Measurements from ENCODE around the gene ARG2. TPM values are rescaled to one million over a fixed set of nuclear protein-coding genes. Genes with fewer than 3 reads are reported as not detected.

ARG2 gene
- total RNA-seq, 1 experiment from 2014 or later: 35.2 TPM

- no peak overlapping the region for H2BK12ac ChIP-seq (ENCODE audit: insufficient read length, low read depth, low read length)
- H4K20me1 ChIP-seq (ENCODE audit: control insufficient read depth, insufficient read depth, insufficient read length): no peaks in the 10 kb centered on the region
- no peaks in the 10 kb centered on the region for H3K79me1 ChIP-seq (ENCODE audit: insufficient read depth, low read depth, low read length, poor library complexity, severe bottlenecking)
- H4K91ac ChIP-seq (ENCODE audit: insufficient read length, low read depth, low read length): no peak overlapping the region
- H3K56ac ChIP-seq (ENCODE audit: insufficient read length, low read depth, low read length): no peak overlapping the region
- H3K27me3 Mint-ChIP-seq (ENCODE audit: low read depth): no peaks in the 10 kb centered on the region
- no peak for DNase-seq
- no peak overlapping the region for H3K18ac ChIP-seq (ENCODE audit: insufficient read length, low read depth, low read length)
- H3K4ac ChIP-seq (ENCODE audit: low read depth, low read length): no peak overlapping the region
- no peak overlapping the region for H3T11ph ChIP-seq (ENCODE audit: low read length)
- no peak overlapping the region for H3K27ac ChIP-seq (ENCODE audit: insufficient read length, low read depth, low read length)
- no peaks in the 10 kb centered on the region for H3K27me3 ChIP-seq (ENCODE audit: insufficient read depth, low read length)
- no peak overlapping the region for H3K4me3 Mint-ChIP-seq
- H2BK15ac ChIP-seq (ENCODE audit: low read depth, low read length): no peak overlapping the region
- H2BK120ac ChIP-seq (ENCODE audit: low read depth, low read length, poor library complexity, severe bottlenecking): no peak overlapping the region
- peaks cover 7 to 57% (median 37%) of the 10 kb centered on the region in 3 experiments; a peak in 6 of 7 replicates for H3K36me3 Mint-ChIP-seq (ENCODE audit: insufficient read depth in 1 of 3, low read depth in 3 of 3)
- no peak overlapping the region for H2AK5ac ChIP-seq (ENCODE audit: insufficient read length, low read length)
- no peak for TF ChIP-seq CTCF (conservative IDR thresholded peaks at IDR 0.05)
- H3K4me1 ChIP-seq (ENCODE audit: insufficient read depth, low read length): no peaks in the 10 kb centered on the region
- no CpG with 5 or more reads among the region's 7 CpGs for whole genome bisulfite sequencing (ENCODE audit: extremely low coverage, insufficient read length, low lambda C conversion rate)
- H3K9me3 Mint-ChIP-seq: no peaks in the 10 kb centered on the region
- no peak overlapping the region for H4K5ac ChIP-seq (ENCODE audit: insufficient read length, low read depth, low read length)
- H2BK5ac ChIP-seq (ENCODE audit: insufficient read length, low read length): no peak overlapping the region
- no peak overlapping the region for H2BK20ac ChIP-seq (ENCODE audit: low read depth, low read length, poor library complexity, severe bottlenecking)
- no peak overlapping the region for H3K27ac Mint-ChIP-seq
- H3K9me3 ChIP-seq (ENCODE audit: control insufficient read depth, low read depth, low read length): no peaks in the 10 kb centered on the region
- H4K8ac ChIP-seq (replicated peaks; ENCODE audit: insufficient read length, low read depth, low read length): no peak overlapping the region
- H3K23ac ChIP-seq (ENCODE audit: insufficient read length, low read depth, low read length): no peak overlapping the region
- H3K4me1 Mint-ChIP-seq: peaks cover 1% of the 10 kb centered on the region in 2 experiments; a peak in 3 of 4 replicates
- H3K14ac ChIP-seq (ENCODE audit: insufficient read depth, low read length): no peak overlapping the region
- no peaks in the 10 kb centered on the region for H3K23me2 ChIP-seq (ENCODE audit: insufficient read length, low read depth, low read length, poor library complexity, severe bottlenecking)
- no peak overlapping the region for H2AFZ ChIP-seq (ENCODE audit: low read length)
- no peaks in the 10 kb centered on the region for H3K79me2 ChIP-seq (ENCODE audit: insufficient read depth, low read length)
- H3K9ac ChIP-seq (ENCODE audit: extremely low read depth, insufficient read length, low read length): no peak overlapping the region
- H3K4me2 ChIP-seq (ENCODE audit: insufficient read depth, insufficient read length, low read length): no peak overlapping the region
These were observed 43.3 kb upstream of the ARG2 start for GRCh38 chr14:67576216-67576955.
